IPS-20b (cell line): ENCODE results near the gene ZNF780A.
A peak's percentile ranks its signal among the peaks of the same experiment; 100 is the strongest.
"Not testable (repeated sequence)": the region's sequence is repeated elsewhere in the genome, so short reads cannot be mapped to it uniquely, and the experiment has no call there.

Source experiments
- H3K27ac ChIP-seq: one replicate; pipeline ENCODE4 v1.5.1; 2013; ENCODE audit warnings: low read length
- H3K27me3 ChIP-seq: 2 replicates; pipeline ENCODE4 v1.6.1; 2013; ENCODE audit warnings: mild to moderate bottlenecking, low read length, inconsistent platforms; ENCODE audit not compliant: insufficient read depth
- H3K36me3 ChIP-seq: 2 replicates; pipeline ENCODE4 v1.6.1; 2013; ENCODE audit warnings: low read depth, mild to moderate bottlenecking, inconsistent platforms, low read length, moderate library complexity; ENCODE audit not compliant: insufficient read depth
- H3K4me1 ChIP-seq: 2 replicates; pipeline ENCODE4 v1.6.1; 2013; ENCODE audit warnings: mild to moderate bottlenecking, control low read depth, inconsistent platforms, low read length, moderate library complexity; ENCODE audit not compliant: insufficient read depth
- H3K4me3 ChIP-seq: 2 replicates; pipeline ENCODE4 v1.5.1; 2013; ENCODE audit warnings: mild to moderate bottlenecking, low read length, inconsistent platforms
- H3K9ac ChIP-seq: 2 replicates; pipeline ENCODE4 v1.6.1; 2013; ENCODE audit warnings: low read depth, mild to moderate bottlenecking, inconsistent platforms, low read length, moderate library complexity
- H3K9me3 ChIP-seq: 2 replicates; pipeline ENCODE4 v1.6.1; 2013; ENCODE audit warnings: mild to moderate bottlenecking, low read depth, low read length, inconsistent platforms; ENCODE audit not compliant: insufficient read depth

ZNF780A gene

GRCh38 chr19:40081411-40081810 lies 9.3 kb downstream of the ZNF780A start:
- peaks cover 28% of the 10 kb centered on the region; the same call in 1 of the 2 replicates for H3K9me3 ChIP-seq
- no peak overlapping the region for H3K4me3 ChIP-seq
- H3K4me1 ChIP-seq, result no peaks in the 10 kb centered on the region
- peaks cover 64% of the 10 kb centered on the region for H3K36me3 ChIP-seq
- H3K27me3 ChIP-seq, result no peaks in the 10 kb centered on the region
- H3K9ac ChIP-seq, result no peak overlapping the region
- no peak overlapping the region for H3K27ac ChIP-seq

- peaks cover 76% of the 10 kb centered on the region for H3K36me3 ChIP-seq
- no peak overlapping the region for H3K27ac ChIP-seq
- no peaks in the 10 kb centered on the region for H3K4me1 ChIP-seq
- H3K9ac ChIP-seq, result no peak overlapping the region
- H3K27me3 ChIP-seq, result no peaks in the 10 kb centered on the region
- H3K4me3 ChIP-seq, result no peak overlapping the region
- H3K9me3 ChIP-seq, result peaks cover 39% of the 10 kb centered on the region
Measured at GRCh38 chr19:40080289-40080688, 10.5 kb downstream of the ZNF780A start.

GRCh38 chr19:40078377-40078776 lies 12.4 kb downstream of the ZNF780A start:
- Histone ChIP-seq H3K9ac (no peak overlapping the region), H3K27me3 (no peaks in the 10 kb centered on the region), H3K27ac (no peak overlapping the region), H3K9me3 (peaks cover 58% of the 10 kb centered on the region), H3K36me3 (peaks cover 86% of the 10 kb centered on the region), H3K4me3 (no peak overlapping the region), H3K4me1 (no peaks in the 10 kb centered on the region)

GRCh38 chr19:40070058-40070457 lies 20.7 kb downstream of the ZNF780A start:
- H3K4me3 ChIP-seq, result no peak overlapping the region
- H3K27me3 ChIP-seq, result no peaks in the 10 kb centered on the region
- no peak overlapping the region for H3K27ac ChIP-seq
- no peaks in the 10 kb centered on the region for H3K4me1 ChIP-seq
- peaks cover 41% of the 10 kb centered on the region for H3K9me3 ChIP-seq
- no peak overlapping the region for H3K9ac ChIP-seq
- H3K36me3 ChIP-seq, result peaks cover 24% of the 10 kb centered on the region

GRCh38 chr19:40059624-40060023 lies 31.1 kb downstream of the ZNF780A start:
- Histone ChIP-seq H3K4me3 (no peak overlapping the region), H3K27ac (no peak overlapping the region), H3K4me1 (no peaks in the 10 kb centered on the region), H3K9me3 (peaks cover 25% of the 10 kb centered on the region; the same call in 1 of the 2 replicates), H3K27me3 (no peaks in the 10 kb centered on the region), H3K9ac (no peak overlapping the region), H3K36me3 (no peaks in the 10 kb centered on the region)

GRCh38 chr19:40057166-40057565 lies 33.6 kb downstream of the ZNF780A start:
- Histone ChIP-seq H3K4me3 (no peak overlapping the region), H3K36me3 (no peaks in the 10 kb centered on the region), H3K4me1 (no peaks in the 10 kb centered on the region), H3K27me3 (no peaks in the 10 kb centered on the region), H3K27ac (no peak overlapping the region), H3K9ac (no peak overlapping the region), H3K9me3 (peaks cover 25% of the 10 kb centered on the region; the same call in 1 of the 2 replicates)

GRCh38 chr19:40056505-40056904 lies 34.2 kb downstream of the ZNF780A start:
- H3K9ac ChIP-seq, result peak overlapping the region; percentile 82
- H3K27me3 ChIP-seq, result no peaks in the 10 kb centered on the region
- H3K4me1 ChIP-seq, result no peaks in the 10 kb centered on the region
- no peak overlapping the region for H3K27ac ChIP-seq
- H3K36me3 ChIP-seq, result no peaks in the 10 kb centered on the region
- peak overlapping the region; percentile 96 for H3K4me3 ChIP-seq
- H3K9me3 ChIP-seq, result peaks cover 29% of the 10 kb centered on the region; the same call in 1 of the 2 replicates

- H3K36me3 ChIP-seq, result no peaks in the 10 kb centered on the region
- peak within 1 kb of the TSS; percentile 82 for H3K9ac ChIP-seq
- peak within 1 kb of the TSS; percentile 96 for H3K4me3 ChIP-seq
- H3K27me3 ChIP-seq, result no peaks in the 10 kb centered on the region
- no peak within 1 kb of the TSS for H3K27ac ChIP-seq
- H3K9me3 ChIP-seq, result peaks cover 26% of the 10 kb centered on the region; the same call in 1 of the 2 replicates
- no peaks in the 10 kb centered on the region for H3K4me1 ChIP-seq
Measured at GRCh38 chr19:40055832-40056504, 34.8 kb downstream of the ZNF780A start, which contains the start of gene ZNF780B. ZNF780B (minus strand) TSS chr19:40056231; CDS start chr19:40050332, 5,899 bp downstream.

GRCh38 chr19:40055049-40055448 lies 35.7 kb downstream of the ZNF780A start:
- H3K9ac ChIP-seq, result peak overlapping the region; percentile 82; the same call in 1 of the 2 replicates
- H3K4me3 ChIP-seq, result peak overlapping the region; percentile 96
- no peaks in the 10 kb centered on the region for H3K27me3 ChIP-seq
- H3K27ac ChIP-seq, result no peak overlapping the region
- H3K9me3 ChIP-seq, result peaks cover 29% of the 10 kb centered on the region; the same call in 1 of the 2 replicates
- no peaks in the 10 kb centered on the region for H3K4me1 ChIP-seq
- no peaks in the 10 kb centered on the region for H3K36me3 ChIP-seq

- Histone ChIP-seq H3K27me3 (no peaks in the 10 kb centered on the region), H3K9me3 (peaks cover 26% of the 10 kb centered on the region; the same call in 1 of the 2 replicates), H3K9ac (no peak overlapping the region)
Measured at GRCh38 chr19:40054632-40055031, 36.1 kb downstream of the ZNF780A start.

GRCh38 chr19:40053491-40053890 lies 37.3 kb downstream of the ZNF780A start:
- no peaks in the 10 kb centered on the region for H3K27me3 ChIP-seq
- no peaks in the 10 kb centered on the region for H3K4me1 ChIP-seq
- peaks cover 25% of the 10 kb centered on the region; the same call in 1 of the 2 replicates for H3K9me3 ChIP-seq
- H3K27ac ChIP-seq, result no peak overlapping the region
- peaks cover 5% of the 10 kb centered on the region; the same call in 1 of the 2 replicates for H3K36me3 ChIP-seq
- no peak overlapping the region for H3K9ac ChIP-seq
- H3K4me3 ChIP-seq, result no peak overlapping the region

More at GRCh38 chr19:40054632-40055031, 36.1 kb downstream of the ZNF780A start:
- Histone ChIP-seq H3K4me1 (no peaks in the 10 kb centered on the region), H3K36me3 (no peaks in the 10 kb centered on the region), H3K4me3 (peak overlapping the region; percentile 96), H3K27ac (no peak overlapping the region)

GRCh38 chr19:40041718-40042117 lies 49.0 kb downstream of the ZNF780A start:
- not testable (repeated sequence) for H3K4me3 ChIP-seq, H3K4me1 ChIP-seq, H3K27ac ChIP-seq, H3K9ac ChIP-seq, H3K27me3 ChIP-seq
- Histone ChIP-seq H3K36me3 (peaks cover 35% of the 10 kb centered on the region), H3K9me3 (peaks cover 44% of the 10 kb centered on the region)
